ENCODE measurements around the gene HGS.

HGS gene

DNA sequence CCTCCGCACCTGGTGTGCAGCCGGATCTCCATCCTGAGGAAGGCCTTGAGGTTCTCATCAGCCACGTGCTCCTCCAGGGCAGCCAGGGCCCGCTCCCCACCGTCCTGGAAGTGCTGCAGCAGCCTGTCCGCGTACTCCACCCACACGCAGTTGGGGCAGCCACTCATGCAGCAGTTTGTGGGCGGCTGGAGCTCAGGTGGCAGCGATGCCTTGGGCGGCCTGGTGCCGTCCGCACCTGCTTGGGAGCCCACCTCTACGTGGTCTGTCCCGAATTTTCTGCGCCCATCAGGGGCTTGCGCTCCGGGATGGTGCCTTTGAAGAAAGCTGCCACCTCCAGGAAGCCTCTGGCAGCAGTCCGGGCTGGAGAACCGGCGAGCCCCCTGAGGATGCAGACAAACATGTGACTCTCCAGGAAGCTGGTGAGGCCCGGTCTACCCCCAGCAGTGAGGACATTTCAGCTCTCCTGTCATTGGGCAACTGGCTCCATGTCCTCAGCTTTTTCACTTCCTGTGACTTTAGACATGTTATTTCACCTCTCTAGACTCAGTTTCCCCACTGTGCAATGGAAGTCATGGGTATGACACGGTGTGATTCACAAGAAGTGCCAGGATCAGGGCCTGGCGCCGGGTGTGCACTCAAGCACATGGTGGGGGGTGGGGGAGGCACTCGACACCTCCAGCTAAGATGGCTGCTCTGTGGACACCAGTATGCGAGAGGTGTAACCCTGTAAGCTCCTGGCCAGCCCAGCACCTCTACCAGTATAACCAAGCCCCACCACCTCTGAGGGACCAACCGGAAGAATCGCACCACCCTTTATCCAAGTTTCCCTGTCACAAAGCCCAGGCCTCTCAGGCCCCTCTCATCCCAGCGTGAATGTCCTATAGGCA lies 18.4 kb upstream of the HGS start:
- DNase-seq (ENCODE audit: low read depth), result peak; percentile 38
- H3K4me3 ChIP-seq (ENCODE audit: low read length), result peak overlapping the region; percentile 92
- TF ChIP-seq CTCF (IDR thresholded peaks at IDR 0.05; ENCODE audit: insufficient read depth, low read depth, low read length, missing control alignments), result no peak

DNA sequence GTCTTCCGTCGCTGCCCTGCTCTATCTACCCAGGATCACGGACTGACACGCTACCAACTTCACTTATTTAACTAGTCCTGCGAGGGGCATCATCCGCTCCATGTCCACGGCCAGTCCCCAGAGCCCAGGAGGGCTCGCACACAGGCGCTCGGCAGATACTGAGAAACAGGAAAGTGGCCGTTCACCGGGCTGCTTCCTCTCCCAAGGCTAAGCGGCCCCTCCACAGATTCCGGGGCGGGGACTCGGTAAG lies 17.8 kb upstream of the HGS start:
- TF ChIP-seq CTCF (IDR thresholded peaks at IDR 0.05; ENCODE audit: insufficient read depth, low read depth, low read length, missing control alignments), result no peak
- peak overlapping the region; percentile 92 for H3K4me3 ChIP-seq (ENCODE audit: low read length)
- DNase-seq (ENCODE audit: low read depth), result no peak

DNA sequence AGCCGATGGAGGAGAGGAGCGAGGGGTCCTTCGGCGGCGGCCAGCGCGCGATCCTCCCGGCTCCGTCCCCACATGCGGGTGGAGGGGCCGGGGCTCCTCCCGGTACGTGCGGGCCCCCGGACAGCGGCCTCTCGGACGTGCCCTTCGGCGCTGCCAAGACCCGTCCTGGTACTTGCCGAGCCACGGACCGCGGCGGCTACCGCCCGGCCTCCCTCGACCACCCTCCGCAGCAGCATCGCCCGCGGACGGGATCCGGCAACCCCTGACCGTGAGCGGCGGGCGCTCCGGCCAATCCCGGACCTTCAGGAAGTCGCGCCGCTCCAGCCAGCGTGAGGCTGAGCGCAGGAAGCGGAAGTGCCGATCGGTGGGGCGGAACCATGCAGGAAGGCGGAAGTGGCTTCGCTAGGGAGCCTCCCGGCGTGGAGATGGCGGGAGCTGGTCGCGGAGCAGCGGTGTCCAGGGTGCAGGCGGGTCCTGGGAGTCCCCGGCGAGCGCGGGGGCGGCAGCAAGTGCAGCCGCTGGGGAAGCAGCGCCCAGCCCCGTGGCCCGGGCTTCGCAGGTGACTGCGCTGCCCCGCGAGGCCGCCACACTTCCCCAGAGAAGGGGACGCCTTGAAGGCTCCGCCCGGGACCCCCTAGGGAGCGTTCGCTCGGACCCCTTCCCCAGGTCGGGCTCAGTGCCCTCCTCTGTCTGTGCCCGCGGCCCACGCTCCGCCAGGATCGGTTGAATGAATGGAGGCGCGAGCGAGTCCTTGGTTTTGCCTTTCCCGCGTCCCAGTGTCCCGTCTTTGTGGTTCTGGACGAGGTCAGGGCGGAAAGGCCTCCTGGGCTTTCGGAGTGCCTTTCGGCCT lies 17.2 kb upstream of the HGS start, which contains the start of the genes CCDC137 and OXLD1:
TSS of gene CCDC137 (plus strand) at position 396 of the 850 bp plus-strand sequence. CDS start at position 426, 30 bp downstream.
TSS of gene OXLD1 (minus strand) at position 264 of the 850 bp plus-strand sequence. CDS start at position 236, 28 bp downstream.
- DNase-seq (ENCODE audit: low read depth), result peak; percentile 98
- no peak for TF ChIP-seq CTCF (IDR thresholded peaks at IDR 0.05; ENCODE audit: insufficient read depth, low read depth, low read length, missing control alignments)

GRCh38 chr17:81667754-81668153 lies 16.1 kb upstream of the HGS start:
- peak; percentile 61 for TF ChIP-seq CTCF (IDR thresholded peaks at IDR 0.05; ENCODE audit: insufficient read depth, low read depth, low read length, missing control alignments)
- peak overlapping the region; percentile 44 for H3K4me3 ChIP-seq (ENCODE audit: low read length)
- DNase-seq (ENCODE audit: low read depth), result peak; percentile 77

More for the DNA sequence above, 17.2 kb upstream of the HGS start, which contains the start of the genes CCDC137 and OXLD1:
- H3K4me3 ChIP-seq (ENCODE audit: low read length), result peak within 1 kb of the TSS; percentile 92

DNA sequence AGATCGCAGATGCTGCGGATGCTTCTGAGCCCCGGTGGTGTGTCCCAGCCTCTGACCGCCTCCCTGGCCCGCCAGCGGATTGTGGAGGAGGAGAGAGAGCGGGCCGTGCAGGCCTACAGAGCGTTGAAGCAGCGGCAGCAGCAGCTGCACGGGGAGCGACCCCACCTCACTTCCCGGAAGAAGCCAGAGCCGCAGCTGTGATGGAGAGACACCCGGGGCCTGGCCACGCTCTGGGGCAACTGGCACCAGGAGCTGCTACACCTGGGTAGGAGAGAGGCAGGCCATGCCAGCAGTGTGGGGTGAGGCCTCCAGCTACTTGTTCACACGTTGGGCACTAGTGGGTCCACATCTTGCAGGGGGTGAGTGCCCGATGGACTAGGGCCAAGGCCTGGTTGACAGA lies 11.3 kb upstream of the HGS start:
- no peak overlapping the region for H3K4me3 ChIP-seq (ENCODE audit: low read length)
- no peak for DNase-seq (ENCODE audit: low read depth)
- no peak for TF ChIP-seq CTCF (IDR thresholded peaks at IDR 0.05; ENCODE audit: insufficient read depth, low read depth, low read length, missing control alignments)

DNA sequence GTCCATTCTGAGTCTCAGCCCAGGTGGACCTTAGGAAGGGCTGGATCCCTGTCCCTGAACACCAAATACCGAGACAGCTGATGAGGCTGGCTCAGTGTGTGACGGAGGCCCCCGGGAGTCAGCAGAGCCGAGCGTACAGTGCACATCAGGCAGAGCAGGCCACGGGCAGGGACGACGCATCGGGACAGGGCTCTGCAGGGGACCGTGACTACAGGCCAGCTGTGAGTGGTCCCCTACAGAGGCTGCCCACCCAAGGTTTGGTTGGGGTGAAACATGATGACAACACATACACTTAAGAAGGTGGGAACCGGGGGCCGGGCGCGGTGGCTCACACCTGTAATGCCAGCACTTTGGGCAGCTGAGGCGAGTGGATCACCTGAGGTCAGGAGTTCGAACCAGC lies 10.9 kb upstream of the HGS start:
- no peak for DNase-seq (ENCODE audit: low read depth)
- TF ChIP-seq CTCF (IDR thresholded peaks at IDR 0.05; ENCODE audit: insufficient read depth, low read depth, low read length, missing control alignments), result no peak
- H3K4me3 ChIP-seq (ENCODE audit: low read length), result no peak overlapping the region
